Measurements from ENCODE around the gene UMAD1.

DNA sequence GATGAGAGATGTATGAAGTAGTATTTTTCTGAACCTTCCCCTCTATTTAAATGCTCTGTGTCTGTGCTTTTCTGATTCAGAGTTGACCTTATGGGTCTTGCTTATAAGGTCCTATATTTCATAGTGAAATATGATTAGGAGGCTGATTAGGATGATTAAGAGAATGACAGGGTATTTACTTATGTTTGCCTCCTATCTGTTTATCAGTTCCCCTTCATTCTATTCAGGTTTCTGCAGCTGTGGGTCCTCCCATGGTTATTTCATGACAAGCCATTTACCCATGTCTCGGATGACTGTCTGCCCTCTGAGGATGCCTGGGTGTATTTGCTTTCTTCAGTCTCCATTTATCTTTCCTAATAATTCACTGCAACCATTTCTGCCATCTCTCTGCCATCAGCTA lies 61.0 kb downstream of the UMAD1 start:
- TF ChIP-seq, protein P1, sequence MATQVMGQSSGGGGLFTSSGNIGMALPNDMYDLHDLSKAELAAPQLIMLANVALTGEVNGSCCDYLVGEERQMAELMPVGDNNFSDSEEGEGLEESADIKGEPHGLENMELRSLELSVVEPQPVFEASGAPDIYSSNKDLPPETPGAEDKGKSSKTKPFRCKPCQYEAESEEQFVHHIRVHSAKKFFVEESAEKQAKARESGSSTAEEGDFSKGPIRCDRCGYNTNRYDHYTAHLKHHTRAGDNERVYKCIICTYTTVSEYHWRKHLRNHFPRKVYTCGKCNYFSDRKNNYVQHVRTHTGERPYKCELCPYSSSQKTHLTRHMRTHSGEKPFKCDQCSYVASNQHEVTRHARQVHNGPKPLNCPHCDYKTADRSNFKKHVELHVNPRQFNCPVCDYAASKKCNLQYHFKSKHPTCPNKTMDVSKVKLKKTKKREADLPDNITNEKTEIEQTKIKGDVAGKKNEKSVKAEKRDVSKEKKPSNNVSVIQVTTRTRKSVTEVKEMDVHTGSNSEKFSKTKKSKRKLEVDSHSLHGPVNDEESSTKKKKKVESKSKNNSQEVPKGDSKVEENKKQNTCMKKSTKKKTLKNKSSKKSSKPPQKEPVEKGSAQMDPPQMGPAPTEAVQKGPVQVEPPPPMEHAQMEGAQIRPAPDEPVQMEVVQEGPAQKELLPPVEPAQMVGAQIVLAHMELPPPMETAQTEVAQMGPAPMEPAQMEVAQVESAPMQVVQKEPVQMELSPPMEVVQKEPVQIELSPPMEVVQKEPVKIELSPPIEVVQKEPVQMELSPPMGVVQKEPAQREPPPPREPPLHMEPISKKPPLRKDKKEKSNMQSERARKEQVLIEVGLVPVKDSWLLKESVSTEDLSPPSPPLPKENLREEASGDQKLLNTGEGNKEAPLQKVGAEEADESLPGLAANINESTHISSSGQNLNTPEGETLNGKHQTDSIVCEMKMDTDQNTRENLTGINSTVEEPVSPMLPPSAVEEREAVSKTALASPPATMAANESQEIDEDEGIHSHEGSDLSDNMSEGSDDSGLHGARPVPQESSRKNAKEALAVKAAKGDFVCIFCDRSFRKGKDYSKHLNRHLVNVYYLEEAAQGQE (IDR thresholded peaks at IDR 0.05; ENCODE audit: insufficient read depth in 1 of 2, low read depth in 2 of 2, low read length in 2 of 2), result no peak
- TF ChIP-seq TAF1 (IDR thresholded peaks at IDR 0.05; ENCODE audit: borderline replicate concordance, insufficient read depth, low read length) (no peak), POLR2AphosphoS5 (IDR thresholded peaks at IDR 0.05; ENCODE audit: low read depth, low read length) (no peak), SIN3A (IDR thresholded peaks at IDR 0.05; ENCODE audit: borderline replicate concordance, insufficient read depth, low read length) (no peak), FOXP2 (optimal IDR thresholded peaks at IDR 0.05; ENCODE audit: borderline replicate concordance, extremely low read depth, extremely low read length, insufficient read depth) (no peak)
